Measurements from ENCODE around the gene IFTAP. TPM values are rescaled to one million over a fixed set of nuclear protein-coding genes. Genes with fewer than 3 reads are reported as not detected.

IFTAP gene
- total RNA-seq, 1 experiment from 2014 or later: 19.9 TPM

DNA sequence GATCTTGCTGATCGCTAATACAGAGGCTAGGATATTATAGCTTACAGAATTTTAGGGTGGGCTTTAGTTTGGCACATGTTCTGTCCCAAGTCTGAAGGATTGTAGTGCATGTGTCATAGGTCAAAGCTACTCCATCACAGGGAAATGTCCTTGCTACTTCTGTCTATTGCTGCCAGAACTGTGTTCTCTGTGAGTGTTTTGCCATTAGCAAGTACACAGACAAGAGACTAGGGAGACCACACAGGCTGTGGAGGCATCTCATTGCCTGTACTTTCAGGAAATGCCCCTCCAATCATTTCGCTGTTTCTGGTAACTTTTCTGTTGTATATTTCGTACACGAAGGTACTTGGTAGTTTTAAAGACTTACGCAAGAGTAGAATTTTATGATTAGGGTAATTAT, 29.2 kb downstream of the IFTAP start:
- TF ChIP-seq, protein P1, sequence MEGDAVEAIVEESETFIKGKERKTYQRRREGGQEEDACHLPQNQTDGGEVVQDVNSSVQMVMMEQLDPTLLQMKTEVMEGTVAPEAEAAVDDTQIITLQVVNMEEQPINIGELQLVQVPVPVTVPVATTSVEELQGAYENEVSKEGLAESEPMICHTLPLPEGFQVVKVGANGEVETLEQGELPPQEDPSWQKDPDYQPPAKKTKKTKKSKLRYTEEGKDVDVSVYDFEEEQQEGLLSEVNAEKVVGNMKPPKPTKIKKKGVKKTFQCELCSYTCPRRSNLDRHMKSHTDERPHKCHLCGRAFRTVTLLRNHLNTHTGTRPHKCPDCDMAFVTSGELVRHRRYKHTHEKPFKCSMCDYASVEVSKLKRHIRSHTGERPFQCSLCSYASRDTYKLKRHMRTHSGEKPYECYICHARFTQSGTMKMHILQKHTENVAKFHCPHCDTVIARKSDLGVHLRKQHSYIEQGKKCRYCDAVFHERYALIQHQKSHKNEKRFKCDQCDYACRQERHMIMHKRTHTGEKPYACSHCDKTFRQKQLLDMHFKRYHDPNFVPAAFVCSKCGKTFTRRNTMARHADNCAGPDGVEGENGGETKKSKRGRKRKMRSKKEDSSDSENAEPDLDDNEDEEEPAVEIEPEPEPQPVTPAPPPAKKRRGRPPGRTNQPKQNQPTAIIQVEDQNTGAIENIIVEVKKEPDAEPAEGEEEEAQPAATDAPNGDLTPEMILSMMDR (conservative IDR thresholded peaks at IDR 0.05): no peak
- no peak overlapping the region for H2BK12ac ChIP-seq (ENCODE audit: insufficient read length, low read depth, low read length)
- peaks cover 2% of the 10 kb centered on the region for H3K23me2 ChIP-seq (ENCODE audit: insufficient read length, low read depth, low read length, poor library complexity, severe bottlenecking)
- no peak overlapping the region for H3K14ac ChIP-seq (ENCODE audit: insufficient read depth, low read length)
- Mint-ChIP-seq H3K4me1 (no peaks in the 10 kb centered on the region), H3K36me3 (ENCODE audit: insufficient read depth in 1 of 3, low read depth in 3 of 3) (no peaks in the 10 kb centered on the region), H3K27me3 (ENCODE audit: low read depth) (no peaks in the 10 kb centered on the region), H3K4me3 (no peak overlapping the region), H3K27ac (no peak overlapping the region), H3K9me3 (no peaks in the 10 kb centered on the region)
- no peak overlapping the region for H4K8ac ChIP-seq (replicated peaks; ENCODE audit: insufficient read length, low read depth, low read length)
- H3K4ac ChIP-seq (ENCODE audit: low read depth, low read length): no peak overlapping the region
- no peak overlapping the region for H3K9ac ChIP-seq (ENCODE audit: extremely low read depth, insufficient read length, low read length)
- no peaks in the 10 kb centered on the region for H3K79me1 ChIP-seq (ENCODE audit: insufficient read depth, low read depth, low read length, poor library complexity, severe bottlenecking)
- no peaks in the 10 kb centered on the region for H4K20me1 ChIP-seq (ENCODE audit: control insufficient read depth, insufficient read depth, insufficient read length)
- H3K4me2 ChIP-seq (ENCODE audit: insufficient read depth, insufficient read length, low read length): no peak overlapping the region
- no peaks in the 10 kb centered on the region for H3K27me3 ChIP-seq (ENCODE audit: insufficient read depth, low read length)
- no peaks in the 10 kb centered on the region for H3K4me1 ChIP-seq (ENCODE audit: insufficient read depth, low read length)
- no peak overlapping the region for H3K18ac ChIP-seq (ENCODE audit: insufficient read length, low read depth, low read length)
- no peak overlapping the region for H2BK120ac ChIP-seq (ENCODE audit: low read depth, low read length, poor library complexity, severe bottlenecking)
- H4K91ac ChIP-seq (ENCODE audit: insufficient read length, low read depth, low read length): no peak overlapping the region
- H2BK5ac ChIP-seq (ENCODE audit: insufficient read length, low read length): no peak overlapping the region
- H2BK15ac ChIP-seq (ENCODE audit: low read depth, low read length): no peak overlapping the region
- H2BK20ac ChIP-seq (ENCODE audit: low read depth, low read length, poor library complexity, severe bottlenecking): no peak overlapping the region
- WGBS (ENCODE audit: extremely low coverage, insufficient read length, low lambda C conversion rate): 100% methylated on average over 3 of the region's 5 CpGs
- no peaks in the 10 kb centered on the region for H3K79me2 ChIP-seq (ENCODE audit: insufficient read depth, low read length)
- H4K5ac ChIP-seq (ENCODE audit: insufficient read length, low read depth, low read length): no peak overlapping the region
- H3K56ac ChIP-seq (ENCODE audit: insufficient read length, low read depth, low read length): no peak overlapping the region
- DNase-seq: no peak
- no peak overlapping the region for H3K27ac ChIP-seq (ENCODE audit: insufficient read length, low read depth, low read length)
- no peak overlapping the region for H3T11ph ChIP-seq (ENCODE audit: low read length)
- no peaks in the 10 kb centered on the region for H3K9me3 ChIP-seq (ENCODE audit: control insufficient read depth, low read depth, low read length)
- no peak overlapping the region for H2AK5ac ChIP-seq (ENCODE audit: insufficient read length, low read length)
- no peak overlapping the region for H2AFZ ChIP-seq (ENCODE audit: low read length)
- no peak overlapping the region for H3K23ac ChIP-seq (ENCODE audit: insufficient read length, low read depth, low read length)

Measured in H9 (cell line).